Measurements from ENCODE around the gene APOBR.

APOBR gene

DNA sequence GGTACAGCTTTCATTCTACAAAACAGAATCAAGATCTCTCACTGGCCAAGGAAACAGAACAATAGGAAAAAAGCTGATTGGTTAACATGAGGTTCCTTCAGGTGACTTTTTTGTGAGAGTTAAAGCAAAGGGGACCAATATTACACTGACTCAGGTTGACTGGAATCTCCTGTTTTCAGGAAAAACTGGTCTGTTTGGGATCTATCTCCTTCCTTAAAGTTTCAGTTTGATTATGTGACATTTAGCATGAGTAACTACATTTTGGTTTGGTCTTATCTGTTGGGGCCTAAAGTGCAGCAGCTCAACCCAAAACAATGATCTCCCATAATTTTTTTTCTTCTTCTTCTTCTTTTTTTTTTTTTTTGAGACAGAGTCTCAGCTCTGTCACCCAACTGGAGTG lies 34.7 kb downstream of the APOBR start:
- no peak for DNase-seq
- Histone ChIP-seq H3K27me3 (replicated peaks) (no peaks in the 10 kb centered on the region), H3K27ac (no peak overlapping the region), H3K4me3 (ENCODE audit: low read depth, low read length) (no peak overlapping the region), H3K36me3 (replicated peaks) (no peaks in the 10 kb centered on the region)
- in situ Hi-C loops (cut with HindIII; ENCODE audit: low pct_ligation_motif_present, low sequenced_read_pairs) = no loop called here
- TF ChIP-seq, protein P1, sequence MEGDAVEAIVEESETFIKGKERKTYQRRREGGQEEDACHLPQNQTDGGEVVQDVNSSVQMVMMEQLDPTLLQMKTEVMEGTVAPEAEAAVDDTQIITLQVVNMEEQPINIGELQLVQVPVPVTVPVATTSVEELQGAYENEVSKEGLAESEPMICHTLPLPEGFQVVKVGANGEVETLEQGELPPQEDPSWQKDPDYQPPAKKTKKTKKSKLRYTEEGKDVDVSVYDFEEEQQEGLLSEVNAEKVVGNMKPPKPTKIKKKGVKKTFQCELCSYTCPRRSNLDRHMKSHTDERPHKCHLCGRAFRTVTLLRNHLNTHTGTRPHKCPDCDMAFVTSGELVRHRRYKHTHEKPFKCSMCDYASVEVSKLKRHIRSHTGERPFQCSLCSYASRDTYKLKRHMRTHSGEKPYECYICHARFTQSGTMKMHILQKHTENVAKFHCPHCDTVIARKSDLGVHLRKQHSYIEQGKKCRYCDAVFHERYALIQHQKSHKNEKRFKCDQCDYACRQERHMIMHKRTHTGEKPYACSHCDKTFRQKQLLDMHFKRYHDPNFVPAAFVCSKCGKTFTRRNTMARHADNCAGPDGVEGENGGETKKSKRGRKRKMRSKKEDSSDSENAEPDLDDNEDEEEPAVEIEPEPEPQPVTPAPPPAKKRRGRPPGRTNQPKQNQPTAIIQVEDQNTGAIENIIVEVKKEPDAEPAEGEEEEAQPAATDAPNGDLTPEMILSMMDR (IDR thresholded peaks at IDR 0.05; ENCODE audit: low read depth, low read length, missing control alignments) = no peak

DNA sequence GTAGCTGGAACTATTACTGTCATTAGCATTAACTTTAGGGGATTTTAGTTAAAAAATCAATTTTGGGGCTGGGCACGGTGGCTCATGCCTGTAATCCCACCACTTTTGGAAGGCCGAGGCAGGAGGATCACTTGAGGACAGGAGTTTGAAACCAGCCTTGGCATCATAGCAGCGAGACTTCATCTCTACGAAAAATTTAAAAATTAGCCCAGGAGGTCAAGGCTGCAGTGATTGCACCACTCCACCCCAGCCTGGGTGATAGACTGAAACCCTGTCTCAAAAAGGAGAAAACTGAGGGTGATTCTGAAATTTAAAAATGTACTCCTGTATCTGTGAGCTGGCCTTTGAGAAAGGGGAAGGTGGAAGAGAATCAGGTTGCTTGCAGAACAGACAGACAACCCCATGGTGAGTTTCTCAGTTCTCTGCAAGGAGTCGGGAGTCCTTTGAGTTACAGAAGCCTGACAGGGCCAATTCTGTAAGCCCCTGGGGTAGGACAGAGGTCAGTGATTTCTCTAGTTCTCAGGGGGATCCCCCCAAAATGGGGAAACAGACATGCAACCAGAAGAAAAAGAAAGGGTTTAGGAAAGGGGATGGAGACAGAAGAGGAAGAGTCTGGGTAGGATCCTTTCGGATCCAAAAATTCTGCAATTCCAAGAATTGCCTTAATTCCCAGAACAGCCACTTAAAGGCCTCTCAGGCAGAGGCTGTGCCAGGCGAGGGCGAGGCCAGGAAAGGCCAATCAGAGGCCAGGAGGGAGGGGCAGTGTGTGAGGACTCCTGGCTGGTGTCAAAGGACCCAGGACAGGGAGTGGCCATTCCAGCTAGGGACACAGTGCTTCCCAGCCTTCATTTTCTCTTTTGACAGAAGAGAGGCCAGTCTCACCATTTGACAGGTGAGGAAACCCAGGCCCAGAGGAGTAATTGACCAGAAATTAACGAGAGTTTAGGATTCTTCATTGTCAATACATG lies 37.6 kb downstream of the APOBR start:
- DNase-seq = no peak
- TF ChIP-seq, protein P1 (IDR thresholded peaks at IDR 0.05; ENCODE audit: low read depth, low read length, missing control alignments) = no peak
- no peak overlapping the region for H3K4me3 ChIP-seq (ENCODE audit: low read depth, low read length)
- in situ Hi-C loops (cut with HindIII; ENCODE audit: low pct_ligation_motif_present, low sequenced_read_pairs) = no loop called here
- H3K36me3 ChIP-seq (replicated peaks) = no peaks in the 10 kb centered on the region
- H3K27me3 ChIP-seq (replicated peaks) = no peaks in the 10 kb centered on the region
- H3K27ac ChIP-seq = no peak overlapping the region

GRCh38 chr16:28532940-28533647 lies 38.7 kb downstream of the APOBR start:
- Histone ChIP-seq H3K4me3 (ENCODE audit: low read depth, low read length) (no peak overlapping the region), H3K27me3 (replicated peaks) (no peaks in the 10 kb centered on the region), H3K36me3 (replicated peaks) (no peaks in the 10 kb centered on the region), H3K27ac (no peak overlapping the region)
- TF ChIP-seq, protein P1 (IDR thresholded peaks at IDR 0.05; ENCODE audit: low read depth, low read length, missing control alignments) = no peak
- in situ Hi-C loops (cut with HindIII; ENCODE audit: low pct_ligation_motif_present, low sequenced_read_pairs) = no loop called here
- DNase-seq = no peak

DNA sequence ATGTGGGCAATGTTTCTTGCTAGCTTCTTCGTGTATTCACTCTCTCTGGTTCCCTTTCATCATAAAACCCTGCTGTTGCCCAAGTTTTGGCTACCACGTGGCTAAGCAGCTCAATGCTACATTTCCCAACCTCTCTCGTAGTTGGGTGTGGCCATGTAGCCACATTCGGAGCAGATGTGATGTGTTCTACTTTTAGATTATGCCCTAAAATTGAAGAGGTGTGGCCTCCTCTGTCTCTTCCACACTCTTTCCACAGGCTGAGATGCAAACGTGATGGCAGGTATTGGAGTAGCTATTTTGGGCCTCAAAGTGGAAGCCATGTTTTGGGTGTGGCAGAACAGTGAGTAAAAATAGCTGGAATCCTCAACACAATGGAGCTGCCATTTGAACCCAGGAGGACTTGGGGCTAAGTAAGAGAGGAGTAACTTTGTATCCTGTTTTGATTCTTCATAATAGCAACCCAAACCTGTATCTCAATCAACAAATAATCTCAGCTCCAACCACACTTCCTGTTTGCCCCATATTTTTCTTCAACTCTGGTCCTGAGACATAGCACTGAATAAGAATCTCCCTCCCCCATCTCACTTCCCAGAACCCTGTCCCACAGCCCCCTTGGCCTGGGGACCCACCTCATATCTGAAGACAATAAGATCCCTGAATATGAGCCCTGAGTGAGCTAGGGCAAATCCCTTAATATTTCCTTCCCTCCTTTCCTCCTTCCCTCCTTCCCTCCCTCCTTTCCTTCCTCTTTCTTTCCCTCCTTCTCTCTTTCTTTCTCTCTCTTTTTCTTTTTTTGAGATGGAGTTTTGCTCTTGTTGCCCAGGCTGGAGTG lies 40.3 kb downstream of the APOBR start:
- in situ Hi-C loops (cut with HindIII; ENCODE audit: low pct_ligation_motif_present, low sequenced_read_pairs) = no loop called here
- Histone ChIP-seq H3K4me3 (ENCODE audit: low read depth, low read length) (no peak overlapping the region), H3K27me3 (replicated peaks) (no peaks in the 10 kb centered on the region), H3K27ac (no peak overlapping the region), H3K36me3 (replicated peaks) (no peaks in the 10 kb centered on the region)
- TF ChIP-seq, protein P1 (IDR thresholded peaks at IDR 0.05; ENCODE audit: low read depth, low read length, missing control alignments) = no peak
- no peak for DNase-seq

GRCh38 chr16:28537076-28537475 lies 42.6 kb downstream of the APOBR start:
- no peaks in the 10 kb centered on the region for H3K27me3 ChIP-seq (replicated peaks)
- no peak overlapping the region for H3K27ac ChIP-seq
- peak overlapping the region; percentile 9 for H3K4me3 ChIP-seq (ENCODE audit: low read depth, low read length)
- TF ChIP-seq, protein P1 (IDR thresholded peaks at IDR 0.05; ENCODE audit: low read depth, low read length, missing control alignments) = no peak
- no peak for DNase-seq
- in situ Hi-C loops (cut with HindIII; ENCODE audit: low pct_ligation_motif_present, low sequenced_read_pairs) = no loop called here
- no peaks in the 10 kb centered on the region for H3K36me3 ChIP-seq (replicated peaks)

All from brain microvascular endothelial cell (primary cell).